ENCODE data around the gene CDC42BPG. TPM values are rescaled to one million over a fixed set of nuclear protein-coding genes. Genes with fewer than 3 reads are reported as not detected.

Gene CDC42BPG
- total RNA-seq, 1 experiment from 2014 or later = 0.02 TPM

GRCh38 chr11:64810271-64810890 is 34.1 kb downstream of the CDC42BPG start, which contains the start of gene MEN1:
MEN1 (minus strand) TSS chr11:64810551; CDS start chr11:64810109, 442 bp downstream.
- peak; percentile 87 for DNase-seq (ENCODE audit: extremely low read depth, low read depth)

GRCh38 chr11:64809781-64810241 is 34.6 kb downstream of the CDC42BPG start:
- DNase-seq (ENCODE audit: extremely low read depth, low read depth) = no peak

GRCh38 chr11:64805481-64805880 is 39.0 kb downstream of the CDC42BPG start:
- no peak for DNase-seq (ENCODE audit: extremely low read depth, low read depth)

GRCh38 chr11:64804346-64805210 is 39.9 kb downstream of the CDC42BPG start:
- no peak for DNase-seq (ENCODE audit: extremely low read depth, low read depth)

GRCh38 chr11:64803846-64804345 is 40.6 kb downstream of the CDC42BPG start:
- no peak for DNase-seq (ENCODE audit: extremely low read depth, low read depth)

- DNase-seq (ENCODE audit: extremely low read depth, low read depth) = peak; percentile 73
Measured at GRCh38 chr11:64803158-64803845, 41.2 kb downstream of the CDC42BPG start, which contains the start of gene MAP4K2. MAP4K2 (minus strand) TSS chr11:64803214; CDS start chr11:64803149, 65 bp downstream.

- no peak for DNase-seq (ENCODE audit: extremely low read depth, low read depth)
Measured at GRCh38 chr11:64802370-64803157, 41.9 kb downstream of the CDC42BPG start.

- no peak for DNase-seq (ENCODE audit: extremely low read depth, low read depth)
Measured at GRCh38 chr11:64801561-64802369, 42.7 kb downstream of the CDC42BPG start.

- no peak for DNase-seq (ENCODE audit: extremely low read depth, low read depth)
Measured at GRCh38 chr11:64801158-64801464, 43.3 kb downstream of the CDC42BPG start.

GRCh38 chr11:64800303-64801157 is 43.9 kb downstream of the CDC42BPG start:
- DNase-seq (ENCODE audit: extremely low read depth, low read depth) = no peak

GRCh38 chr11:64799623-64800302 is 44.7 kb downstream of the CDC42BPG start:
- no peak for DNase-seq (ENCODE audit: extremely low read depth, low read depth)

GRCh38 chr11:64799256-64799622 is 45.2 kb downstream of the CDC42BPG start:
- no peak for DNase-seq (ENCODE audit: extremely low read depth, low read depth)

GRCh38 chr11:64796757-64797541 is 47.5 kb downstream of the CDC42BPG start:
- DNase-seq (ENCODE audit: extremely low read depth, low read depth) = no peak

- DNase-seq (ENCODE audit: extremely low read depth, low read depth) = no peak
Measured at GRCh38 chr11:64796047-64796756, 48.3 kb downstream of the CDC42BPG start.

- no peak for DNase-seq (ENCODE audit: extremely low read depth, low read depth)
Measured at GRCh38 chr11:64794526-64794925, 49.9 kb downstream of the CDC42BPG start.
